HFFc6 (cell line): ENCODE measurements around the gene ZBTB44. TPM values are rescaled to one million over a fixed set of nuclear protein-coding genes. Genes with fewer than 3 reads are reported as not detected.

Source experiments
- DNase-seq: peaks from one replicate; pipeline ENCODE4 v3.0.0-alpha.2; 2018
- H3K27ac Mint-ChIP-seq: 2 replicates; pipeline ENCODE4 v1.8.0; 2020; ENCODE audit warnings: mild to moderate bottlenecking, mixed read lengths
- H3K27me3 Mint-ChIP-seq: 2 replicates; pipeline ENCODE4 v1.8.0; 2021; ENCODE audit warnings: mild to moderate bottlenecking, moderate library complexity, mixed read lengths; ENCODE audit not compliant: insufficient read depth
- H3K36me3 Mint-ChIP-seq: 2 replicates; pipeline ENCODE4 v1.8.0; 2021; ENCODE audit warnings: low read depth, mixed read lengths
- H3K4me1 Mint-ChIP-seq: 2 replicates; pipeline ENCODE4 v1.8.0; 2020; ENCODE audit warnings: low read depth, mixed read lengths
- H3K4me3 Mint-ChIP-seq: 2 replicates; pipeline ENCODE4 v1.8.0; 2020; ENCODE audit warnings: mild to moderate bottlenecking, moderate library complexity, mixed read lengths
- H3K9me3 Mint-ChIP-seq: 2 replicates; pipeline ENCODE4 v1.8.0; 2020; ENCODE audit warnings: mild to moderate bottlenecking, mixed read lengths
- total RNA-seq, 6 experiments: library from RNA; stranded (reverse); fragmentation: NEBNext Ultra II Directional; extraction: Animal tissue kit (Norgen Biotek cat#: 25700); gene quantifications; 2 replicates in 1 of 6; 3 replicates in 5 of 6; pipeline ENCODE4 v1.2.3, GENCODE V29; 2021
- TF ChIP-seq, protein P1 (sequence below): fragments of 200-600 bp; sonication (generic); IDR thresholded peaks from 2 replicates; pipeline ENCODE4 v1.5.0; 2021; ENCODE audit warnings: antibody characterized with exemption, mild to moderate bottlenecking

Gene ZBTB44
- total RNA-seq, 6 experiments from 2014 or later: 9.4 to 16.5 (median 12.4) TPM

DNA sequence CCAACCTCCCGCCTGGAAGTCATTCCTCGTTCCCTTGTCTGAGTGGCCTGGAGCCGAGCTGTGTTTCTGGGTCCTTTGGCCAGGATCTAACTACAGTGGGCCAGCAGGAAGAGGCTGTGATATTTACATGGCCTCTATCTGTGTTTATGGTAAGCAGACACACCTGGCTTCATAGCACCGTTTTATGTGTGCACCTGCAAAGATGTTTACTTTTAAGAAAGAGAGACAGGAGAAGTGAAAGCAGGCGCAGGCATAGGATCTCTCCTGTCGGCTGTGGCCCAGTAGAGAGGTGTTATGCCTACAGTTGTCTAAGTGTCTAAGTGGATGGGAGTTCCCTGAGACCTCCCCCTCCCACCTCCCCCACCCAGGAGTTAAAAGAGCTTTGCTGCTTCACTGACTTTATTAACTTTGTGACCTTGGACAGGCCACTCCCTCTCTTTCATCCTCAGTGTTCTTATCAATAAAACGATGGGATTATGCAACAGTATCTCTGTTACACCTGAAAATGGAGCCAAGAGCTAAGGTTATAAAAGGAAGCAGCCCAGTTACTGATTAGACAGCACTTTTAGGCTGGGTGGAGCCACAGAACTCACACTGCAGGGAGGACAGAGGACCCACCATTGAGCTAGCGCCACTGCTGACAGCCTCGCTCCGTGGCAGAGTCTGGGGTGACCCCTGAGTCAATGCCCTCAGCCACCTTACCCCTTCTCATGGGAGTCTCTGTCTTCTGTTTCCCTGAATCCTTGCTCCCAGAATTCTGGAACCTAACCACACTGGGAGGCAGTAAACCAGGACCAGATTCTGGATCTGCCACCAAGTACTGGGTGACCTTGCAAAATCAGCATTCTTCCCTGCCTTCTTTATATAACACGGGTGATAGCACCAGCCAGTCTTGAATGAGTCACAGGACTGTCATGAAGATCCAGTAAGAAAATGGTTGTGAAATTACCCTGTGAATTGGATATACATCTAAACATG is 133.1 kb downstream of the ZBTB44 start:
- TF ChIP-seq, protein P1, sequence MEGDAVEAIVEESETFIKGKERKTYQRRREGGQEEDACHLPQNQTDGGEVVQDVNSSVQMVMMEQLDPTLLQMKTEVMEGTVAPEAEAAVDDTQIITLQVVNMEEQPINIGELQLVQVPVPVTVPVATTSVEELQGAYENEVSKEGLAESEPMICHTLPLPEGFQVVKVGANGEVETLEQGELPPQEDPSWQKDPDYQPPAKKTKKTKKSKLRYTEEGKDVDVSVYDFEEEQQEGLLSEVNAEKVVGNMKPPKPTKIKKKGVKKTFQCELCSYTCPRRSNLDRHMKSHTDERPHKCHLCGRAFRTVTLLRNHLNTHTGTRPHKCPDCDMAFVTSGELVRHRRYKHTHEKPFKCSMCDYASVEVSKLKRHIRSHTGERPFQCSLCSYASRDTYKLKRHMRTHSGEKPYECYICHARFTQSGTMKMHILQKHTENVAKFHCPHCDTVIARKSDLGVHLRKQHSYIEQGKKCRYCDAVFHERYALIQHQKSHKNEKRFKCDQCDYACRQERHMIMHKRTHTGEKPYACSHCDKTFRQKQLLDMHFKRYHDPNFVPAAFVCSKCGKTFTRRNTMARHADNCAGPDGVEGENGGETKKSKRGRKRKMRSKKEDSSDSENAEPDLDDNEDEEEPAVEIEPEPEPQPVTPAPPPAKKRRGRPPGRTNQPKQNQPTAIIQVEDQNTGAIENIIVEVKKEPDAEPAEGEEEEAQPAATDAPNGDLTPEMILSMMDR: no peak
- DNase-seq: peak; percentile 71
- Mint-ChIP-seq H3K36me3 (no peaks in the 10 kb centered on the region), H3K4me3 (no peak overlapping the region), H3K4me1 (peaks cover 20% of the 10 kb centered on the region), H3K27ac (no peak overlapping the region; the same call in 1 of the 2 replicates), H3K9me3 (no peaks in the 10 kb centered on the region), H3K27me3 (peaks cover 33% of the 10 kb centered on the region)

DNA sequence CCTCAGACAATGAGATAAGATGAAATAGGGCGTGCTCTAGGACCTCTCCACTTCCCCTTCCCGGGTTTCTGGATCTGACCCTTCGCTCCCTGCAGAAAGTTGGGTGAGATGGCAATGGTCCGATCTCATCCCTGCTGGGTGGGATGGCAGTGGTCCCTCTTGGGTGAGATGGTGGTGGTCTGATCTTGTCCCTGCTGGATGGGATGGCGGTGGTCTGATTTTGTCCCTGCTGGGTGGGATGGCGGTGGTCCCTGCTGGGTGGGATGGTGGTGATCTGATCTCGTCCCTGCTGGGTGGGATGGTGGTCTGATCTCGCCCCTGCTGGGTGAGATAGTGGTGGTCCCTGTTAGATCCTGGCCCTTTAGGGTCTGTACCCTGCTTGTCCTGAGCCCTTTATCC is 133.8 kb downstream of the ZBTB44 start:
- TF ChIP-seq, protein P1: no peak
- Mint-ChIP-seq H3K36me3 (no peaks in the 10 kb centered on the region), H3K4me1 (peaks cover 20% of the 10 kb centered on the region), H3K27me3 (peaks cover 37% of the 10 kb centered on the region), H3K4me3 (no peak overlapping the region), H3K27ac (no peak overlapping the region), H3K9me3 (no peaks in the 10 kb centered on the region)
- DNase-seq: no peak

DNA sequence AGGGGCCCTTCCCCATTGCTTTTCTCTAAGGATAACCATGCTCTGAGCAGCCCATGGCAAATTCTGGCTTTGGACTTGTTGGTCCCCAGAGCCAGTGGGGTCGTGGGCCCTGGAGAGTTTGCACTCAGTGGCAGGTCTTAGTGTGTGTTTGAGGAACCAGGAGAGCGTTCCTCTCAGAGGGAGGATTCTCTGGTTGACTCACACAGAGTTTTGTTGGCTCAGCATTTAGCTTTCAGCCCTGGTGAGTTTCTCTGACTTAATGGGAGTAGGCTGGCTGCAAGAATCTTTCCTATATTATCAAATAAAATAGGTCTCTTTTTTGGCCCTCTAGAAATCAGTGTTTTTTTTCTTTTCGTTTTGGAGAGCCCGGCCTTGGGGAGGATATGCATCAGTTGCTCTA is 134.2 kb downstream of the ZBTB44 start:
- TF ChIP-seq, protein P1: no peak
- DNase-seq: peak; percentile 28

DNA sequence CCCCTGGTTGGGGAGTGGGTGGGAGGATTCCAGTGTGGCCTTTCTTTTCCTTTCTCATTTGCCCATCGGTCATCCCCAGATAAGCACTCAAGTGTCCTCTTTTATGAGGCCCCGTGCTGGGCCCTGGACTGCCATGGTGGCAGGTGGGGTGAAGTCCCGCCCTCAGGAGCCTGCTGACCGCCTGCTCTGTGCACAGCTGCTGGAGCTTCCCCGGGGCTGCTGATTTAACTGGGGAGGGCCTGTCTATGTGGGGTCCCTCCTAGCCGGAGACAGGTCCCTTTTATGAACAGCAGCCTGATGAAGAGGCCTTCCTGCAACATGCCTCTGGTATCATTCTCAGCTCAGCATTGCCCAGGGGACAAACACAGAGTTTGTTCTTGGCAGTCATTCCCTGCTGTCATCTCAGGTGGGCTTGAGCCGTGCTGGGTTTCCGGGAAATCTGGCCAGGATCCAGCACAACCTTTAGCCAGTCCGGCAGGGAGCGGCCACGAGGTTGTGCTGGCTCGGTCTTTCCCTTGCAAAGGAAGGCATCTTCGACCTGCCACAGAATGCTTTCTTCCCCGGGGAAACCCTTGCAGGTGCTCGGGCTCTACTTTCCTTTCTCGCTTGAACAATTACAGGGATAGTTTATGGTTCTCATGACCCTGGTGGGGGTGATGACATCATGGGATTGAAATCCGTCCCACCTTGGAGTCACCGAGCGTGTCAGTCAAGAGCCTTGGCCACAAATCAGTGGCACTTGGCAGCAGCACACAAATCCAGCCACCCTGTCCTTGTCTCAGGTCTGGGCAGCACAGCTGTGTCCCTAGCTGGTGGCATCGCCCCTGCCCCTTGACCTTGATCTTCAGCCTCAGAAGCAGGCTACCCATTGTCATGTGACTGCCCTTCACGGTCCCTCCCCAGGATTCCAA is 135.1 kb downstream of the ZBTB44 start:
- DNase-seq: no peak
- Mint-ChIP-seq H3K4me3 (no peak overlapping the region), H3K4me1 (peaks cover 20% of the 10 kb centered on the region), H3K9me3 (peaks cover 8% of the 10 kb centered on the region), H3K27me3 (peaks cover 32% of the 10 kb centered on the region), H3K27ac (no peak overlapping the region), H3K36me3 (peaks cover 7% of the 10 kb centered on the region)
- TF ChIP-seq, protein P1: no peak

More for the DNA sequence above, 134.2 kb downstream of the ZBTB44 start:
- Mint-ChIP-seq H3K4me3 (no peak overlapping the region), H3K27me3 (peaks cover 40% of the 10 kb centered on the region), H3K9me3 (no peaks in the 10 kb centered on the region), H3K36me3 (no peaks in the 10 kb centered on the region), H3K4me1 (peaks cover 20% of the 10 kb centered on the region), H3K27ac (no peak overlapping the region)
